Measurements from ENCODE around the gene RIN2. TPM values are rescaled to one million over a fixed set of nuclear protein-coding genes. Genes with fewer than 3 reads are reported as not detected.

The RIN2 gene
- total and polyA plus RNA-seq, 2 of the 4 experiments (the other 2 are of a cell fraction) = 16.1 to 72.2 TPM

DNA sequence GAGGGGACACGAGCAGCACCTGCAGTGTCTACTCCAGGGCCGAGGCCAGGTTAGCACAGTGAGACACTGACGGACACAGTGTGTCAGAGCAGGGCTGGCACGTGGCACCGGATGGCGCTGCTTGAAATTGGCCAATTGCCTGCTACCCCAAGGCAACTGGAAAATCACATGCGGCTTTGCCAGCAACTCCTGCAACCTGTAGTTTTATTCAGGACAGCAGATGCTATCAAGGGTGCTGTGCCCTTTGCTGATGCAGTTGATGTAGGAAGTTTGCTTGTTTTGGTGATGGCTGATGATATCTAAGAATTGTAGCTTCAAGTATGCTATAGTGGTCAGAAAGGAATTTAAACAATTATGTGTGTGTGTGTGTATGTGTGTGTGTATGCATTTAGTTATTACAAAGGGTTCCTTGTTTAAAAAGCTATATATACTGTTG is 25.9 kb downstream of the RIN2 start:
- in situ Hi-C loops (cut with MboI; ENCODE audit: low sequenced_read_pairs) (loop anchor here (10.0 kb wide), 1 partner anchor 191 kb away; no protein-coding TSS in a partner anchor), intact Hi-C loops (cut with micrococcal nuclease) (loop anchor here (1.0 to 2.0 kb wide), 3 partner anchors 31 to 105 kb away; no protein-coding TSS in a partner anchor), dilution Hi-C loops (cut with HindIII; ENCODE audit: low sequenced_read_pairs, unreplicated experiment) (no loop called here)
- Histone ChIP-seq H3K9me3 (ENCODE audit: control insufficient read depth, insufficient read depth, low read length) (0 out of 2 replicates have a peak, but pooled peaks cover 2% of the 10 kb centered on the region), H3K9ac (ENCODE audit: low read depth, low read length) (peak overlapping the region; percentile 7; the same call in 1 of the 2 replicates), H2AK9ac (replicated peaks; ENCODE audit: low read depth, low read length, poor library complexity) (peak overlapping the region; percentile 82), H3K18ac (ENCODE audit: low read depth, low read length) (peak overlapping the region; percentile 82), H2BK15ac (ENCODE audit: low read depth, low read length) (peak overlapping the region; percentile 54; the same call in 1 of the 3 replicates), H3K36me3 (ENCODE audit: control insufficient read depth, insufficient read depth, low read length) (no peaks in the 10 kb centered on the region), H4K8ac (ENCODE audit: low read depth in 2 of 2, low read length in 2 of 2) (peak overlapping the region; percentile 2 to 82; a peak in 3 of 4 replicates), H2BK20ac (ENCODE audit: low read depth, low read length) (peak overlapping the region; percentile 78), H3K4me2 (ENCODE audit: low read depth, low read length) (peak overlapping the region; percentile 3), H2BK5ac (ENCODE audit: low read depth, low read length, poor library complexity, severe bottlenecking) (peak overlapping the region; percentile 96), H4K20me1 (ENCODE audit: insufficient read depth, low read length) (no peaks in the 10 kb centered on the region), H3K79me1 (ENCODE audit: low read depth in 1 of 2, low read length in 2 of 2) (peaks cover 13 to 71% of the 10 kb centered on the region in 2 experiments), H3K27me3 (ENCODE audit: control insufficient read depth, insufficient read depth, low read length) (no peaks in the 10 kb centered on the region), H3K56ac (ENCODE audit: extremely low read depth, insufficient read depth, low read length) (peak overlapping the region; percentile 29; the same call in 1 of the 2 replicates), H2AK5ac (ENCODE audit: low read depth, low read length) (peak overlapping the region; percentile 98), H3K4ac (ENCODE audit: low read depth, low read length) (peak overlapping the region; percentile 96), H2AFZ (replicated peaks; ENCODE audit: low read length, poor library complexity) (peak overlapping the region; percentile 27), H3K4me3 (ENCODE audit: insufficient read depth, low read depth, low read length) (no peak overlapping the region), H3K4me1 (ENCODE audit: control insufficient read depth, insufficient read depth, low read length) (peaks cover 22% of the 10 kb centered on the region), H3K27ac (ENCODE audit: insufficient read depth, low read length) (peak overlapping the region; percentile 60), H3K9me1 (ENCODE audit: insufficient read depth, low read length) (peaks cover 12% of the 10 kb centered on the region), H2BK120ac (ENCODE audit: low read depth, low read length) (peak overlapping the region; percentile 89), H3K14ac (replicated peaks; ENCODE audit: low read depth, low read length) (peak overlapping the region; percentile 59), H3K23ac (ENCODE audit: low read depth, low read length) (peak overlapping the region; percentile 63), H4K5ac (ENCODE audit: low read depth, low read length) (peak overlapping the region; percentile 16), H4K91ac (ENCODE audit: insufficient read depth, low read depth, low read length) (peak overlapping the region; percentile 91)
- DNase-seq (peak; percentile 82), ATAC-seq (ENCODE audit: low read depth) (peak; percentile 56)
- CTCF ChIA-PET = interaction anchor here (0.9 to 1.0 kb wide), 2 partner anchors 11 to 98 kb away, joined by 3 to 4 read pairs; no protein-coding TSS in a partner anchor
- 50% methylated on average over 6 of the region's 7 CpGs; no CpG with 5 or more reads in 1 of the 2 experiments for WGBS, 2 experiments (ENCODE audit: extremely low coverage in 2 of 2, insufficient read length in 1 of 2)
- no TSS peak for BruUV-seq (replicated peaks)
- TF ChIP-seq SMC3 (IDR thresholded peaks at IDR 0.05; ENCODE audit: low read depth, low read length) = no peak
- TF ChIP-seq BHLHE40 (IDR thresholded peaks at IDR 0.05; ENCODE audit: low read depth, low read length) = peak; percentile 16; the same call in 1 of the 2 replicates
- no peak for TF ChIP-seq MAFK (IDR thresholded peaks at IDR 0.05; ENCODE audit: low read depth, low read length)
- TF ChIP-seq MXI1 (IDR thresholded peaks at IDR 0.05; ENCODE audit: borderline replicate concordance, low read depth, low read length) = no peak
- no peak for TF ChIP-seq FOS (IDR thresholded peaks at IDR 0.05; ENCODE audit: low read depth, low read length)
- POLR2A ChIA-PET (ENCODE audit: unreplicated experiment) = no interaction called here

Measured in IMR-90 (cell line).